Neuronal stem cell (in vitro differentiated cells): ENCODE data around the gene RALA.

Experiments
- DNase-seq: peaks from one replicate; pipeline ENCODE4 v3.0.0-alpha.2; 2013; ENCODE audit warnings: low spot score
- H2AFZ ChIP-seq: one replicate; pipeline ENCODE4 v1.6.1; 2013; ENCODE audit warnings: mild to moderate bottlenecking, low read length, inconsistent platforms
- H2AK5ac ChIP-seq: 2 replicates; pipeline ENCODE4 v1.6.1; 2013; ENCODE audit warnings: low read depth, mild to moderate bottlenecking, inconsistent platforms, low read length, moderate library complexity, mixed read lengths
- H2BK120ac ChIP-seq: 2 replicates; pipeline ENCODE4 v1.6.1; 2013; ENCODE audit warnings: low read depth, mild to moderate bottlenecking, inconsistent platforms, low read length, moderate library complexity, mixed read lengths
- H2BK12ac ChIP-seq: one replicate; pipeline ENCODE4 v1.6.1; 2013; ENCODE audit warnings: low read length, inconsistent platforms
- H2BK15ac ChIP-seq: 2 replicates; pipeline ENCODE4 v1.6.1; 2013; ENCODE audit warnings: mild to moderate bottlenecking, low read length, inconsistent platforms, mixed read lengths
- H2BK5ac ChIP-seq: one replicate; pipeline ENCODE4 v1.6.1; 2013; ENCODE audit warnings: inconsistent platforms, mild to moderate bottlenecking, low read length, moderate library complexity
- H3K14ac ChIP-seq: one replicate; pipeline ENCODE4 v1.6.1; 2013; ENCODE audit warnings: low read length, inconsistent platforms
- H3K18ac ChIP-seq: 2 replicates; pipeline ENCODE4 v1.6.1; 2013; ENCODE audit warnings: low read length, inconsistent platforms
- H3K23ac ChIP-seq: 2 replicates; pipeline ENCODE4 v1.6.1; 2013; ENCODE audit warnings: low read depth, mild to moderate bottlenecking, mixed read lengths, low read length, inconsistent platforms; ENCODE audit not compliant: poor library complexity
- H3K27ac ChIP-seq: replicated peaks from 3 replicates; pipeline ENCODE4 v1.5.1; 2013; ENCODE audit warnings: low read length, inconsistent platforms
- H3K27me3 ChIP-seq, 3 experiments: 2 replicates each; pipeline ENCODE4 v1.6.1; 2013; ENCODE audit warnings: low read length in 3 of 3, mild to moderate bottlenecking in 2 of 3, inconsistent platforms in 1 of 3, low read depth in 1 of 3, mixed read lengths in 1 of 3, moderate library complexity in 1 of 3; ENCODE audit not compliant: control insufficient read depth in 3 of 3, insufficient read depth in 3 of 3
- H3K36me3 ChIP-seq, 2 donors: replicated peaks in 1 of 2; 2 replicates each; pipeline ENCODE4 v1.6.1; 2013; ENCODE audit warnings: low read length in 2 of 2; ENCODE audit not compliant: control insufficient read depth in 2 of 2, insufficient read depth in 2 of 2
- H3K4ac ChIP-seq: 2 replicates; pipeline ENCODE4 v1.6.1; 2013; ENCODE audit warnings: inconsistent platforms, mild to moderate bottlenecking, low read length, moderate library complexity
- H3K4me1 ChIP-seq, 2 donors: 1 replicate in 1 of 2; 2 replicates in 1 of 2; pipeline ENCODE4 v1.6.1; 2013; ENCODE audit warnings: low read length in 2 of 2, low read depth in 1 of 2; ENCODE audit not compliant: control insufficient read depth in 2 of 2, insufficient read depth in 1 of 2
- H3K4me2 ChIP-seq: one replicate; pipeline ENCODE4 v1.6.1; 2013; ENCODE audit warnings: mild to moderate bottlenecking, low read length, inconsistent platforms; ENCODE audit not compliant: insufficient read depth, poor library complexity, severe bottlenecking
- H3K4me3 ChIP-seq, 2 donors: 2 replicates each; pipeline ENCODE4 v1.5.1; 2013; ENCODE audit warnings: low read length in 2 of 2, mild to moderate bottlenecking in 2 of 2, inconsistent platforms in 1 of 2, moderate library complexity in 1 of 2
- H3K79me1 ChIP-seq: one replicate; pipeline ENCODE4 v1.6.1; 2013; ENCODE audit warnings: low read depth, mild to moderate bottlenecking, inconsistent platforms, low read length, moderate library complexity
- H3K9ac ChIP-seq: one replicate; pipeline ENCODE4 v1.6.1; 2013; ENCODE audit warnings: mild to moderate bottlenecking, low read depth, low read length, inconsistent platforms; ENCODE audit not compliant: poor library complexity
- H3K9me3 ChIP-seq, 2 donors: replicated peaks in 1 of 2; 2 replicates each; pipeline versions ENCODE3 to v1.6.1; 2013; ENCODE audit warnings: low read length in 2 of 2, mild to moderate bottlenecking in 2 of 2, inconsistent platforms in 1 of 2, low read depth in 1 of 2, mixed read lengths in 1 of 2, moderate library complexity in 1 of 2; ENCODE audit not compliant: control insufficient read depth in 2 of 2, insufficient read depth in 1 of 2
- H4K8ac ChIP-seq: one replicate; pipeline ENCODE4 v1.6.1; 2013; ENCODE audit warnings: low read depth, mild to moderate bottlenecking, inconsistent platforms, low read length, moderate library complexity
- H4K91ac ChIP-seq: one replicate; pipeline ENCODE4 v1.6.1; 2013; ENCODE audit warnings: low read length, low read depth, mild to moderate bottlenecking, inconsistent platforms; ENCODE audit not compliant: poor library complexity
- WGBS, 2 donors: extraction: QIAGEN DNeasy Blood & Tissue Kit; methylation state at CpG; one replicate each; pipeline ENCODE4 v1.1.7; 2013; ENCODE audit warnings: missing lambda C conversion rate in 2 of 2, mixed read lengths in 1 of 2; ENCODE audit not compliant: insufficient read length in 2 of 2, insufficient replicate concordance in 1 of 2; ENCODE audit errors: extremely low coverage in 2 of 2; 5-methylcytosine and 5-hydroxymethylcytosine counted together

RALA gene

GRCh38 chr7:39606941-39607340, 16.4 kb upstream of the RALA start:
- H2AK5ac ChIP-seq, result no peak overlapping the region
- H3K9me3 ChIP-seq, result peaks cover 3 to 4% of the 10 kb centered on the region in 2 donors
- no CpG with 5 or more reads among the region's 2 CpGs for WGBS, 2 donors
- H2BK5ac ChIP-seq, result no peak overlapping the region
- H3K4me1 ChIP-seq, result no peaks in the 10 kb centered on the region
- no peak overlapping the region for H2BK15ac ChIP-seq
- H2AFZ ChIP-seq, result no peak overlapping the region
- no peak overlapping the region for H2BK12ac ChIP-seq
- H3K79me1 ChIP-seq, result no peaks in the 10 kb centered on the region
- no peaks in the 10 kb centered on the region for H3K36me3 ChIP-seq
- H3K4me2 ChIP-seq, result no peak overlapping the region
- no peak overlapping the region for H4K91ac ChIP-seq
- no peak overlapping the region for H3K9ac ChIP-seq
- no peak overlapping the region for H3K18ac ChIP-seq
- H2BK120ac ChIP-seq, result no peak overlapping the region
- H3K14ac ChIP-seq, result no peak overlapping the region
- no peak overlapping the region for H3K4me3 ChIP-seq
- H3K27me3 ChIP-seq, result no peaks in the 10 kb centered on the region
- DNase-seq, result no peak
- H4K8ac ChIP-seq, result no peak overlapping the region
- H3K23ac ChIP-seq, result no peak overlapping the region
- no peak overlapping the region for H3K4ac ChIP-seq
- H3K27ac ChIP-seq, result no peak overlapping the region

GRCh38 chr7:39607865-39608264, 15.5 kb upstream of the RALA start:
- DNase-seq, result no peak
- WGBS, 2 donors, result no CpG with 5 or more reads among the region's 2 CpGs
- Histone ChIP-seq H3K36me3 (no peaks in the 10 kb centered on the region), H3K4me3 (no peak overlapping the region), H2BK12ac (no peak overlapping the region), H4K8ac (no peak overlapping the region), H2BK15ac (no peak overlapping the region), H3K14ac (no peak overlapping the region), H2BK120ac (no peak overlapping the region), H3K23ac (no peak overlapping the region), H2BK5ac (no peak overlapping the region), H3K4ac (no peak overlapping the region), H3K79me1 (no peaks in the 10 kb centered on the region), H3K27me3 (no peaks in the 10 kb centered on the region), H2AFZ (no peak overlapping the region), H3K9me3 (peaks cover 3 to 4% of the 10 kb centered on the region in 2 donors), H2AK5ac (no peak overlapping the region), H3K9ac (no peak overlapping the region), H4K91ac (no peak overlapping the region), H3K18ac (no peak overlapping the region), H3K4me1 (no peaks in the 10 kb centered on the region), H3K27ac (no peak overlapping the region), H3K4me2 (no peak overlapping the region)

- Histone ChIP-seq H3K79me1 (no peaks in the 10 kb centered on the region), H3K4me3 (no peak overlapping the region), H4K91ac (no peak overlapping the region), H3K27me3 (no peaks in the 10 kb centered on the region), H2AFZ (no peak overlapping the region), H3K9me3 (peaks cover 3 to 4% of the 10 kb centered on the region in 2 donors), H3K4me1 (no peaks in the 10 kb centered on the region), H3K27ac (no peak overlapping the region), H3K14ac (no peak overlapping the region), H2BK120ac (no peak overlapping the region), H2BK15ac (no peak overlapping the region), H2BK12ac (no peak overlapping the region), H2AK5ac (no peak overlapping the region), H3K36me3 (no peaks in the 10 kb centered on the region), H3K9ac (no peak overlapping the region), H4K8ac (no peak overlapping the region), H3K4ac (no peak overlapping the region), H2BK5ac (no peak overlapping the region), H3K23ac (no peak overlapping the region), H3K18ac (no peak overlapping the region), H3K4me2 (no peak overlapping the region)
- DNase-seq, result no peak
- WGBS, 2 donors, result 100% methylated on average over 1 of the region's 3 CpGs; no CpG with 5 or more reads in 1 of the 2 donors
Measured at GRCh38 chr7:39608278-39608677, 15.1 kb upstream of the RALA start.

- H3K4me1 ChIP-seq, result no peaks in the 10 kb centered on the region
- peak overlapping the region in 1 of 2 donors; percentile 58 for H3K4me3 ChIP-seq
- 100% methylated on average over 2 of the region's 36 CpGs; no CpG with 5 or more reads in 1 of the 2 donors for WGBS, 2 donors
- no peak overlapping the region for H2BK5ac ChIP-seq
- no peaks in the 10 kb centered on the region for H3K27me3 ChIP-seq
- peak; percentile 17 for DNase-seq
- peak overlapping the region; percentile 29 for H2AFZ ChIP-seq
- no peak overlapping the region for H3K14ac ChIP-seq
- peaks cover 3 to 4% of the 10 kb centered on the region in 2 donors for H3K9me3 ChIP-seq
- no peaks in the 10 kb centered on the region for H3K79me1 ChIP-seq
- no peak overlapping the region for H3K9ac ChIP-seq
- no peak overlapping the region for H2AK5ac ChIP-seq
- H2BK120ac ChIP-seq, result no peak overlapping the region
- H3K4ac ChIP-seq, result no peak overlapping the region
- no peaks in the 10 kb centered on the region for H3K36me3 ChIP-seq
- no peak overlapping the region for H3K27ac ChIP-seq
- peak overlapping the region; percentile 81 for H3K18ac ChIP-seq
- no peak overlapping the region for H2BK15ac ChIP-seq
- H4K8ac ChIP-seq, result no peak overlapping the region
- peak overlapping the region; percentile 47 for H3K4me2 ChIP-seq
- H2BK12ac ChIP-seq, result no peak overlapping the region
- H3K23ac ChIP-seq, result no peak overlapping the region
- no peak overlapping the region for H4K91ac ChIP-seq
Measured at GRCh38 chr7:39609113-39609934, 14.0 kb upstream of the RALA start.
